ENCODE data around the gene ANXA1. TPM values are rescaled to one million over a fixed set of nuclear protein-coding genes. Genes with fewer than 3 reads are reported as not detected.
A peak's percentile ranks its signal among the peaks of the same experiment; 100 is the strongest.
"Not testable (repeated sequence)": the region's sequence is repeated elsewhere in the genome, so short reads cannot be mapped to it uniquely, and the experiment has no call there.

ANXA1 gene
- total RNA-seq: 10 to 100 TPM in 4 of 6 experiments, 1 to 10 TPM in 2; 3.2 to 16.8 (median 12.5) TPM
- long read RNA-seq, transcript ANXA1-201 (13 exons, 1,509 nt): major isoform, 5 of 5 reads
- long read RNA-seq, partial matches to known transcripts: 0 of 5 reads
- long read RNA-seq, other reads (novel, unspliced or antisense): 0 of 5 reads

- intact Hi-C loops (cut with DNase I): no loop called here
- peak; percentile 41 to 66 (median 54) for ATAC-seq
Measured at GRCh38 chr9:73151653-73152542, at the start of gene ANXA1. Gene ANXA1 (plus strand): TSS chr9:73151865. CDS start chr9:73158536, 6,671 bp downstream.

GRCh38 chr9:73104342-73104741, 47.3 kb upstream of the ANXA1 start:
- TF ChIP-seq POLR2A (IDR thresholded peaks at IDR 0.05) (no peak), CTCF (IDR thresholded peaks at IDR 0.05) (no peak)
- Histone ChIP-seq H3K27me3 (no peaks in the 10 kb centered on the region), H3K4me1 (no peaks in the 10 kb centered on the region), H3K27ac (no peak overlapping the region), H3K4me3 (no peak overlapping the region), H3K9me3 (no peaks in the 10 kb centered on the region), H3K36me3 (no peaks in the 10 kb centered on the region)
- WGBS (ENCODE audit: insufficient coverage, low coverage, low lambda C conversion rate, missing lambda C conversion rate): 75% methylated on average over 3 of the region's 4 CpGs
- no peak for ATAC-seq
- intact Hi-C loops (cut with DNase I): no loop called here
- DNase-seq: no peak

More at GRCh38 chr9:73151653-73152542, at the start of gene ANXA1:
- 25% methylated on average over 2 of the region's 2 CpGs for WGBS (ENCODE audit: insufficient coverage, low coverage, low lambda C conversion rate, missing lambda C conversion rate)
- Histone ChIP-seq H3K4me3 (peak within 1 kb of the TSS; percentile 8 to 22 (median 11)), H3K27me3 (no peaks in the 10 kb centered on the region), H3K36me3 (no peaks in the 10 kb centered on the region), H3K9me3 (no peaks in the 10 kb centered on the region), H3K4me1 (peaks cover 0 to 2% (median 0%) of the 10 kb centered on the region in 4 donors), H3K27ac (peak within 1 kb of the TSS; percentile 27 to 44 (median 28))
- peak; percentile 54 for TF ChIP-seq POLR2A (IDR thresholded peaks at IDR 0.05)
- TF ChIP-seq CTCF (IDR thresholded peaks at IDR 0.05): no peak
- DNase-seq: no peak

DNA sequence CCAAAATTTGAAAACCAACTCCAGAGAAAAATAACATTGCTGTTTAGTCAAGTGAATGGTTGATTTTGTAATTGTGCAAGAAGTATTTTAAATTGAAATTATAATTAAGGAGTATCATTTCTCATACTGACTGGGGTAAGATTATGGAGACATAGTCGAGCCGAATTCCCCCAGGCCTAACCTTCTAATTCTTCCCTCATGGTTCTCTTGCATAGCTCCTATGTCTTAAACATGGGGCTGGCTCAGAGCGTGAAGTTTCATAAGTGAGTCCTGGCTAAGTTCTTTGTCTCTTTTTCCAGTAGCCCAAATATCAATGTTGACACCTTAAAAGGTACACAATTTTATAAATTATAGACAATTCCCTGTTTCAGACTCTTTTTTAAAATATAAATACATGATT, 46.7 kb upstream of the ANXA1 start:
- 79% methylated on average over 3 of the region's 3 CpGs for WGBS (ENCODE audit: insufficient coverage, low coverage, low lambda C conversion rate, missing lambda C conversion rate)
- H3K4me1 ChIP-seq: no peaks in the 10 kb centered on the region
- no peak for TF ChIP-seq CTCF (IDR thresholded peaks at IDR 0.05)
- TF ChIP-seq POLR2A (IDR thresholded peaks at IDR 0.05): no peak
- no peak overlapping the region for H3K4me3 ChIP-seq
- no peak overlapping the region for H3K27ac ChIP-seq
- DNase-seq (no peak), ATAC-seq (no peak)
- H3K27me3 ChIP-seq: no peaks in the 10 kb centered on the region
- no peaks in the 10 kb centered on the region for H3K36me3 ChIP-seq
- intact Hi-C loops (cut with DNase I): loop anchor here in 1 of 2 donors (5.0 kb wide), 1 partner anchor 77 kb away; no protein-coding TSS in a partner anchor
- H3K9me3 ChIP-seq: no peaks in the 10 kb centered on the region

DNA sequence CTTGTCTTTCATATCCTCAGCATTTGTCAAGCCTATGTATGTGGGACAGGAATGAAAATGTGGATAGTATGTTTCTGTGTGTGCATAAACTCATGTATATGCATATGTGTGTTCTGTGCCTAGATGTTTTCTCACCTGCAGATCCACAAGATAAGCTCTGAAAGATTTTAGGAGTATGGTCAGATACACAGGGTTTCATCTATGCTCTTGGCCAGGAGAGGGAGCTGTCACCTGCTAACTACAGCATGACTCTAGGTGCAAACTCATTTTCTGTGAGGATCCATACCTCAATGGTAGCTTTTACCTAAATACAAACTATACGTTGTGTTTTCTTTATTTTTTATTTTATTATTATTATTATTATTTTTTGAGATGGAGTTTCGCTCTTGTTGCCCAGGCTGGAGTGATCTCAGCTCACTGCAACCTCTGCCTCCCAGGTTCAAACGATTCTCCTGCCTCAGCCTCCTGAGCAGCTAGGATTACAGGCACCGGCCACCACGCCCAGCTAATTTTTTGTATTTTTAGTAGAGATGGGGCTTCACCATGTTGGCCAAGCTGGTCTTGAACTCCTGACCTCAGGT, 44.1 kb upstream of the ANXA1 start:
- DNase-seq: peak in 1 of 3 donors; percentile 27
- H3K36me3 ChIP-seq, H3K27ac ChIP-seq, H3K9me3 ChIP-seq, H3K4me3 ChIP-seq, H3K4me1 ChIP-seq, H3K27me3 ChIP-seq: not testable (repeated sequence)
- 63% methylated on average over 5 of the region's 5 CpGs for WGBS (ENCODE audit: insufficient coverage, low coverage, low lambda C conversion rate, missing lambda C conversion rate)
- peak; percentile 62 to 78 (median 71) for TF ChIP-seq CTCF (IDR thresholded peaks at IDR 0.05)
- intact Hi-C loops (cut with DNase I): loop anchor here in 1 of 2 donors (5.0 kb wide), 1 partner anchor 75 kb away; no protein-coding TSS in a partner anchor
- peak; percentile 76 to 89 (median 82) for ATAC-seq

All from right lobe of liver (tissue), 6 donors.